Psoas muscle (tissue), 8 donors: ENCODE results near the gene ARAP1. TPM values are rescaled to one million over a fixed set of nuclear protein-coding genes. Genes with fewer than 3 reads are reported as not detected.

Experiments used
- ATAC-seq, 4 donors: fragments of 200-7000 bp; cut with Tn5 transposase; one replicate each; pipeline ENCODE4 v1.9.1; 2020; ENCODE audit warnings: moderate library complexity in 3 of 4, mild to moderate bottlenecking in 2 of 4
- DNase-seq, 2 donors: peaks; one replicate each; pipeline ENCODE4 v3.0.0-alpha.2; 2020
- H3K27ac ChIP-seq: fragments of 200-600 bp; one replicate; pipeline ENCODE4 v1.8.0; 2022
- H3K27me3 ChIP-seq, 3 donors: fragments of 200-600 bp in 1 of 3; one replicate each; pipeline versions ENCODE4 v1.6.1 to v1.8.0; 2013 to 2022; ENCODE audit warnings: low read length in 2 of 3, mild to moderate bottlenecking in 2 of 3, moderate library complexity in 1 of 3; ENCODE audit not compliant: insufficient read depth in 3 of 3
- H3K36me3 ChIP-seq, 2 donors: fragments of 200-600 bp in 1 of 2; one replicate each; pipeline versions ENCODE4 v1.6.1 to v1.8.0; 2013 to 2022; ENCODE audit warnings: low read depth in 1 of 2, mild to moderate bottlenecking in 1 of 2, moderate library complexity in 1 of 2; ENCODE audit not compliant: insufficient read depth in 1 of 2
- H3K4me1 ChIP-seq: fragments of 200-600 bp; one replicate; pipeline ENCODE4 v1.8.0; 2022
- H3K4me3 ChIP-seq: fragments of 200-600 bp; one replicate; pipeline ENCODE4 v1.8.0; 2022; ENCODE audit warnings: mild to moderate bottlenecking
- H3K9me3 ChIP-seq: fragments of 200-600 bp; one replicate; pipeline ENCODE4 v1.8.0; 2022
- WGBS, 3 donors: extraction: QIAGEN DNeasy Blood & Tissue Kit; methylation state at CpG; one replicate each; pipeline versions ENCODE4 v1.1.6 to v1.1.7; 2013; 5-methylcytosine and 5-hydroxymethylcytosine counted together
- intact Hi-C, 2 donors: fragments of 100-400 bp; cut with DNase I; formaldehyde crosslinking; loops; one replicate each; pipeline versions ENCODE4 v1.11.0 to v1.14.2; 2022
- polyA plus RNA-seq, 3 donors: library from polyadenylated mRNA; stranded (reverse); fragments of 200-250 nt; gene quantifications; one replicate each; pipeline ENCODE4 v1.2.3, GENCODE V29; 2013
- total RNA-seq, 4 donors: library from RNA; stranded (reverse); fragmentation: NEBNext Ultra II Directional in 2 of 4; extraction: Animal tissue kit (Norgen Biotek cat#: 25700) in 2 of 4; gene quantifications; one replicate each; pipeline versions ENCODE4 v1.2.1 to v1.2.4, GENCODE V29; 2021 to 2023
- TF ChIP-seq, protein P1 (sequence below): fragments of 200-600 bp; IDR thresholded peaks from one replicate; pipeline ENCODE4 v1.8.0; 2022; ENCODE audit warnings: antibody characterized with exemption
- donor health status: healthy with polysubstance abuse.
- donor health status: DM: no; HTN: no; CAD: no; lungs with moderate emphysema.
- donor health status: Bipolar disorder and iron deficiency.
- donor health status: healthy.
- donor health status: DM: yes; HTN: yes; CAD: no.
- donor health status: DM: no; HTN: no; CAD: no.
- donor health status: DM: no; HTN: no; CAD: no.
- donor health status: DM: yes; HTN: yes; CAD: no.

Gene ARAP1
- total and polyA plus RNA-seq, 7 donors: 16.0 to 27.5 (median 18.6) TPM

DNA sequence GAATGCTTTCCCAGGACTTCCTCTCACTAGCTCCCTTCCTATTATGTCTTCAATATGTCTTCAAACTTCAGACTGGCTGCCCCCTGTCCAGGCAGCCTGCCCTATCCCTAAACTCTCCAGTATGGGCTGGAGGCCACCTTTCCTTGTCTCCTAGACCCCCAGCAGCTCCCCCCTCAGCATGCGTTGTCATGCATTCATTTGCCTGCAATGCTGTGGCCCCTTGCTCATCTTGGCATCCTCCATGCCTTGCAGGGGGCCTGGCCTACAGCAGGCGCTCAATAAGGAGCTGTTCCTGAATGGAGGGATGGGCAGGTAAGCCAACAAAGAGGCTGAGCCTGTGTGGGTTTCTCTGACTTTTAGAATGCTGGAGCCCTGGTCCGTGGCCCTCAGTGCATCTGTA lies 16.4 kb upstream of the ARAP1 start:
- WGBS, 3 donors: 91 to 98% (median 92%) methylated on average over 3 of the region's 3 CpGs
- intact Hi-C loops: no loop called here
- no peak overlapping the region for H3K4me3 ChIP-seq
- DNase-seq (no peak), ATAC-seq (no peak)
- TF ChIP-seq, protein P1, sequence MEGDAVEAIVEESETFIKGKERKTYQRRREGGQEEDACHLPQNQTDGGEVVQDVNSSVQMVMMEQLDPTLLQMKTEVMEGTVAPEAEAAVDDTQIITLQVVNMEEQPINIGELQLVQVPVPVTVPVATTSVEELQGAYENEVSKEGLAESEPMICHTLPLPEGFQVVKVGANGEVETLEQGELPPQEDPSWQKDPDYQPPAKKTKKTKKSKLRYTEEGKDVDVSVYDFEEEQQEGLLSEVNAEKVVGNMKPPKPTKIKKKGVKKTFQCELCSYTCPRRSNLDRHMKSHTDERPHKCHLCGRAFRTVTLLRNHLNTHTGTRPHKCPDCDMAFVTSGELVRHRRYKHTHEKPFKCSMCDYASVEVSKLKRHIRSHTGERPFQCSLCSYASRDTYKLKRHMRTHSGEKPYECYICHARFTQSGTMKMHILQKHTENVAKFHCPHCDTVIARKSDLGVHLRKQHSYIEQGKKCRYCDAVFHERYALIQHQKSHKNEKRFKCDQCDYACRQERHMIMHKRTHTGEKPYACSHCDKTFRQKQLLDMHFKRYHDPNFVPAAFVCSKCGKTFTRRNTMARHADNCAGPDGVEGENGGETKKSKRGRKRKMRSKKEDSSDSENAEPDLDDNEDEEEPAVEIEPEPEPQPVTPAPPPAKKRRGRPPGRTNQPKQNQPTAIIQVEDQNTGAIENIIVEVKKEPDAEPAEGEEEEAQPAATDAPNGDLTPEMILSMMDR: no peak
- H3K9me3 ChIP-seq: no peaks in the 10 kb centered on the region
- peaks cover 9% of the 10 kb centered on the region for H3K4me1 ChIP-seq
- no peak overlapping the region for H3K27ac ChIP-seq
- no peaks in the 10 kb centered on the region for H3K36me3 ChIP-seq
- no peaks in the 10 kb centered on the region for H3K27me3 ChIP-seq

DNA sequence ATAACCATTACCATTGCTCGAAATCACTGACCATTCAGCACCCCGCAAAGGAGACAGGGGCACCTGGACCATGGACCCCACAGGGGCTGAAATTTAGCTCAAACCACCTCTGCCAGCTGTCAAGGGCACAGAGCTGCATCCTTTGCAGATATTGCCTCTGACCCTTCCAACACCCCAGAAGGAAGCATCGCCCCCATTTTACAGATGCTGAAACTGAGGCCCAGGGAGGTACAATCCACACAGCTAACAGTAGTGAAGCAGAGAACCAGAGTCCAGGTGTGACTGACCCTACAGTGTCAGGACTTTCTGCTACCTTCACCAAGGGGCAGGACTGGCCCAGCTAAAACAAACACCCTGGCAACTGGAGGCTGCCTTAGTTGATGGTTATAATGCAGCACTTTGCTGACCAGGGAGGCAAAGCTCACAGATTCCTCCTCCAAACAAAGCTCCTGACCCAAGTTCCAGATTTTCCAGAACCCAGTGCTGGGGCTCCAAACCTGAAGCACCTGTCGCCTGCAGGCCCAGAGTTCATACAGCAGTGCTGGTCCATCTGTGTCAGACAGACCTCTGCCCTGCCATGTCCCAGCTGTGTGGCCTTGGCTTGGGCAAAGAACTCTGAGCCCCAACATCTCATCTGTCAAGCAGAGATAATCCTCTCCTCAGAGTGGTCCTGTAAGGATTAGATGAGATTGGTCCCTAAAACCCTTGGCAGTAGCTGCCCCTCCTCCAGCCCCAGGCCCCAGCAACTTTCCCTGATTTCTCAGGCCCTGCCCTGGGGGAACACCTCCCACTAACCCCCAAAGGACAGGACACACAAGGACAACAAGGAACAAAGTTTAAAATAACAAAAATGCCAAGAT lies 15.2 kb upstream of the ARAP1 start:
- intact Hi-C loops: no loop called here
- no peaks in the 10 kb centered on the region for H3K9me3 ChIP-seq
- TF ChIP-seq, protein P1: no peak
- H3K27ac ChIP-seq: no peak overlapping the region
- WGBS, 3 donors: 95 to 99% (median 97%) methylated on average over 4 of the region's 4 CpGs
- no peak overlapping the region for H3K4me3 ChIP-seq
- H3K36me3 ChIP-seq: no peaks in the 10 kb centered on the region
- DNase-seq (no peak), ATAC-seq (no peak)
- no peaks in the 10 kb centered on the region for H3K27me3 ChIP-seq
- peaks cover 6% of the 10 kb centered on the region for H3K4me1 ChIP-seq

DNA sequence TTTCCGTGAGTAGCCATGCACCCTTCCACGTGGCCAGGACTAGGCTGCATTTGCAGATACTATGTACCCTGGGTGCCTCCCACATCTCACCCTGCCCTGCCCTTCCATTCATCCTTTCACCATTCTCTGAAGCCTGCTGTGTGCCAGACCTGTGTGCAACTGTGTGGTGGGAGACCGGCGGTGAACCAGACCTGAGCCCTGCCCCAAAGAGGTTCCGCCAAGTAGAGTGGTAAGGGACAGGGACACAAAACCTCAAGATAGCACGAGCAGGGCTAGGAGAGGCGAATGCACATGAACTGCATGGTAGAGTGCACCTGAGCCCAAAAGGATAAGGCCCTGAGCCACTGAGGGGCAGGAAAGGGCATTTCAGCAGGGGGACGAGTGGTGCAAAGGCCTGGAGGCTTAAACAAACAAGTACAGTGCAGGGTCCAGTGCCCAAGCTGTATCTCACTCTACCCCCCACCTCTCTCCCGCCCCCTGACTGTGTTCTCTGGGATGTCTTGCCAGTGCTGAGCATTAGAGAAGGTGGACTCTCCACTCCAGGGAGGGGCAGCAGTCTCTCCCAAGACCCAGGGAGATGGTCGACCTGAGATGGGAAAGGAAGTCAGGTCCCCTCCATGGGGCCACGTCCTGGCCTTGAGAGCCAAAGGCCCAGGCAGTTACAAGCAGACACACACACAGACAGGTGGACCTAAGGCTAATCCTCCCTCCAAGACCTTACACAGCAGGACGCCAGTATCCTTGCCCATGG lies 14.1 kb upstream of the ARAP1 start:
- H3K27ac ChIP-seq: no peak overlapping the region
- intact Hi-C loops: no loop called here
- H3K4me3 ChIP-seq: no peak overlapping the region
- DNase-seq (no peak), ATAC-seq (no peak)
- no peaks in the 10 kb centered on the region for H3K36me3 ChIP-seq
- peaks cover 6% of the 10 kb centered on the region for H3K4me1 ChIP-seq
- 85 to 88% (median 88%) methylated on average over 12 of the region's 12 CpGs for WGBS, 3 donors
- H3K27me3 ChIP-seq: no peaks in the 10 kb centered on the region
- no peaks in the 10 kb centered on the region for H3K9me3 ChIP-seq
- TF ChIP-seq, protein P1: no peak

DNA sequence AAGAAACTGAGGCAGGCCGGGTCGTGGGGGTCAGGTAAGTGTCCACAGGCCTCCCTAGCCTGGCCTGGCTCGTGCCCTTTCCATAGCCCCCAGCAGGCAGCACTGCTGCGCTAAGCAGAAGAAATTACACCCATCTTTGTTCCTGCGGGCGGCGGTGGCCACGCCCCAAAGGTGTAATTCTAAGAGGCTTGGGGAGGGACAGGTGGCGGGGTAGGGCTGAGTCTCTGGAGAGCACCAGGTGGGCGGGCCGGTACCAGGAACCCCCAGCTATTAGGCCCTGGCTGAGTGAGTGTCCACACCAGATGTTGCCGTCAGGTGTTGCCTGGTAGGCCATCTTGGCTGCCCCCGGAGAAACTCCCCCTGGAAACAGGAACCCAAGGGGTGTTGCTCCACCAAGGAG lies 12.3 kb upstream of the ARAP1 start:
- ATAC-seq: no peak
- no peak overlapping the region for H3K27ac ChIP-seq
- peaks cover 6% of the 10 kb centered on the region for H3K4me1 ChIP-seq
- H3K9me3 ChIP-seq: no peaks in the 10 kb centered on the region
- TF ChIP-seq, protein P1: no peak
- 84 to 87% (median 86%) methylated on average over 12 to 13 of the region's 13 CpGs for WGBS, 3 donors
- H3K27me3 ChIP-seq: no peaks in the 10 kb centered on the region
- no peak overlapping the region for H3K4me3 ChIP-seq
- intact Hi-C loops: no loop called here
- no peaks in the 10 kb centered on the region for H3K36me3 ChIP-seq
- DNase-seq: no peak
